CD4-positive, CD25-positive, alpha-beta regulatory T cell (primary cell): ENCODE data around the gene RFC4. TPM values are rescaled to one million over a fixed set of nuclear protein-coding genes. Genes with fewer than 3 reads are reported as not detected.

Source experiments
- ATAC-seq, 2 donors: fragments of 150-1000 bp; cut with Tn5 transposase; one replicate each; pipeline ENCODE4 v1.10.0; 2021; ENCODE audit warnings: low read depth in 2 of 2, moderate number of reproducible peaks in 2 of 2, moderate library complexity in 1 of 2
- DNase-seq, 3 donors: peaks; one replicate each; pipeline versions ENCODE4 v3.0.0 to v3.0.0-alpha.2; 2012 to 2022; ENCODE audit warnings: mixed read lengths in 1 of 3
- H3K27ac ChIP-seq: one replicate; pipeline ENCODE4 v1.7.0; 2013; ENCODE audit warnings: mild to moderate bottlenecking, low read length; ENCODE audit not compliant: insufficient read depth, poor library complexity, severe bottlenecking
- H3K27me3 ChIP-seq: one replicate; pipeline ENCODE4 v1.7.0; 2013; ENCODE audit warnings: low read length; ENCODE audit not compliant: control insufficient read depth, insufficient read depth
- H3K36me3 ChIP-seq: one replicate; pipeline ENCODE4 v1.7.0; 2013; ENCODE audit warnings: mild to moderate bottlenecking, low read length, moderate library complexity; ENCODE audit not compliant: control insufficient read depth, insufficient read depth
- H3K4me1 ChIP-seq: 2 replicates; pipeline ENCODE4 v1.7.0; 2013; ENCODE audit warnings: mild to moderate bottlenecking, low read length; ENCODE audit not compliant: insufficient read depth, control insufficient read depth, poor library complexity, severe bottlenecking
- H3K4me3 ChIP-seq: one replicate; pipeline ENCODE4 v1.7.0; 2013; ENCODE audit warnings: low read depth, mild to moderate bottlenecking, low read length, moderate library complexity
- H3K9me3 ChIP-seq, 2 experiments: 1 replicate in 1 of 2; 2 replicates in 1 of 2; pipeline ENCODE4 v1.7.0; 2013; ENCODE audit warnings: low read length in 2 of 2, mild to moderate bottlenecking in 1 of 2, moderate library complexity in 1 of 2; ENCODE audit not compliant: control insufficient read depth in 2 of 2
- H3K27ac Mint-ChIP-seq, 3 donors: one replicate each; pipeline ENCODE4 v1.8.0; 2020 to 2022; ENCODE audit warnings: mild to moderate bottlenecking in 3 of 3, mixed read lengths in 3 of 3, moderate library complexity in 2 of 3
- H3K27me3 Mint-ChIP-seq: one replicate; pipeline ENCODE4 v1.8.0; 2022; ENCODE audit warnings: mild to moderate bottlenecking, mixed read lengths
- H3K36me3 Mint-ChIP-seq: one replicate; pipeline ENCODE4 v1.8.0; 2020; ENCODE audit warnings: mixed read lengths
- H3K4me1 Mint-ChIP-seq, 4 donors: one replicate each; pipeline ENCODE4 v1.8.0; 2020 to 2022; ENCODE audit warnings: mixed read lengths in 4 of 4, mild to moderate bottlenecking in 1 of 4
- H3K4me3 Mint-ChIP-seq, 4 donors: one replicate each; pipeline ENCODE4 v1.8.0; 2020 to 2022; ENCODE audit warnings: mild to moderate bottlenecking in 4 of 4, mixed read lengths in 4 of 4, moderate library complexity in 3 of 4
- H3K9me3 Mint-ChIP-seq, 7 donors: one replicate each; pipeline ENCODE4 v1.8.0; 2020 to 2022; ENCODE audit warnings: mixed read lengths in 7 of 7, mild to moderate bottlenecking in 3 of 7, moderate library complexity in 2 of 7
- polyA plus RNA-seq, 4 donors: library from polyadenylated mRNA; unstranded; fragments of 300-500 nt; fragmentation: Illumina TruSeq; gene quantifications; one replicate each; pipeline ENCODE4 v1.2.3, GENCODE V29; 2021
- total RNA-seq: library from RNA; stranded (reverse); gene quantifications from one replicate; pipeline ENCODE4 v1.2.3, GENCODE V29; 2022

RFC4 gene
- total and polyA plus RNA-seq, 5 donors from 2014 or later = 15.6 to 40.2 (median 22.1) TPM

DNA sequence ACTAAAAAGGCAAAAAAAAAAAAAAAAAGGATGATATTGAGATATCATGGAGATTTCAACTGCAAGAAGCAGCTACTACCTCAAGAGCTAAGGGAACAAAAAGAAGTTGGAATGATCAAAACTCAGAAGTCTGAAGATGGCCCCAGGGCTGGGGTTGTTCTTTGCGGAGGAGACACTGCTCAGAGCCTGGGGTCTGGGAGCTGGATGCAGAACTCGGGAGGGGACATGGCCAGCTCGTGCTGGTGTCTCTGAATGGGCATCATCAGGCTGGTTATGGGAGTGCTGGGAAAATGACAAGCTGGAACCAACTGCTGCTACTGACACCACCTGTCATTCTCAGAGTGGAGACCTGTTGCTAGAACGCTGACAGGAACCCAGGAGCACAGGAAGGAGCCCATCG, 22.1 kb upstream of the RFC4 start:
- Mint-ChIP-seq H3K4me1 (peaks cover 0 to 17% (median 10%) of the 10 kb centered on the region in 4 donors), H3K9me3 (peaks cover 0 to 2% (median 0%) of the 10 kb centered on the region in 7 donors), H3K4me3 (peak overlapping the region in 2 of 4 donors; percentile 29 to 66), H3K36me3 (no peaks in the 10 kb centered on the region), H3K27me3 (peaks cover 63% of the 10 kb centered on the region), H3K27ac (no peak overlapping the region)
- H3K9me3 ChIP-seq = no peaks in the 10 kb centered on the region
- no peak overlapping the region for H3K27ac ChIP-seq
- H3K36me3 ChIP-seq = no peaks in the 10 kb centered on the region
- no peak for ATAC-seq
- no peak overlapping the region for H3K4me3 ChIP-seq
- H3K27me3 ChIP-seq = peaks cover 46% of the 10 kb centered on the region
- H3K4me1 ChIP-seq = peaks cover 24% of the 10 kb centered on the region
- DNase-seq = no peak

DNA sequence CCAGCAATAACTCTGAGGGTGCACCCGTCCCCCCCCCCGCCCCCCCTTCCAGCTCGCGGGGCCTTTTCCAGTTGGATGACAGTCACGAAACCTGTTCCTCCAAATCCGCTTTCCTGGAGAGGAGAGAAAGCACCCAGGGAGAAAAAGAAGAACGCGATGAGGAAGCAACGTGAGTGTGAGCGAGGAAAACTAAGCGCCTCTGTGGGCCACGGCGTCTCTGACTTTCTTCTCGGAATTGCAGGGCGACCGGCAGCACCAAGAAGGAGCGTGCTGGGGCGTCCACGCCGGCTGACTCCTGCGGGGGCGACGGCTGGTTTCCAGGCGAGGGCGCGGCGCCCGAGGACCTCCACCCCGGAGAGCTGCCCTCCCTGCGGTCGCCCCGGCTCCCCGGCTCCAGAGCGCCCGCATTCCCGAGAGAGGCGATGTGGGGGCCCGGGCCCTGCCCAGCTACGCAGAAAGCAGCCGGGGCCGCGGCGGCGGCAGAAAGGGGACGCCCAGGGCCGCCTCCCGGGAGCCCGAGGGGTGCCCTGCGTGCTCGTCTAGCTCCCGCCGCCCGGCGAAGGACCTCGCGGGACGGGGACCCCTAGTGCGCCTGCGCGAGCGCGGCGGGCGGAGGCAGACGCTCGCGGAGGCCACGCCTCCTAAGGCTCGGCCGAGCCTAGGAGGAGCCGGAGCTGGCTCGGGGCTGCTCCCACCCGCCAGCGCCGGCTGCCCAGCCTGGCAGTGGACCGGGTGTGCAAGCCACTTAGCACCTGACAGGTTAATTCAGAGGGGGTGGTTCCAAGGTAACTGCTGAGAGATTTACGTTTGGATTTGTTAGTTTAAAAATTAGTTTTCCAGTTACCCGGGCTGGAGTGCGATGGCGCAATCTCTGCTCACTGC, 20.9 kb upstream of the RFC4 start:
- DNase-seq (peak; percentile 81 to 89 (median 86)), ATAC-seq (peak; percentile 91)
- H3K9me3 Mint-ChIP-seq = peaks cover 0 to 2% (median 0%) of the 10 kb centered on the region in 7 donors
- Histone ChIP-seq H3K4me3 (peak overlapping the region; percentile 55), H3K36me3 (no peaks in the 10 kb centered on the region), H3K27ac (no peak overlapping the region), H3K9me3 (no peaks in the 10 kb centered on the region), H3K4me1 (peaks cover 24% of the 10 kb centered on the region), H3K27me3 (peaks cover 42% of the 10 kb centered on the region)
- H3K4me1 Mint-ChIP-seq = peaks cover 0 to 17% (median 10%) of the 10 kb centered on the region in 4 donors
- H3K4me3 Mint-ChIP-seq = peak overlapping the region; percentile 63 to 85 (median 74)
- H3K27ac Mint-ChIP-seq = no peak overlapping the region
- no peaks in the 10 kb centered on the region for H3K36me3 Mint-ChIP-seq
- peaks cover 60% of the 10 kb centered on the region for H3K27me3 Mint-ChIP-seq

DNA sequence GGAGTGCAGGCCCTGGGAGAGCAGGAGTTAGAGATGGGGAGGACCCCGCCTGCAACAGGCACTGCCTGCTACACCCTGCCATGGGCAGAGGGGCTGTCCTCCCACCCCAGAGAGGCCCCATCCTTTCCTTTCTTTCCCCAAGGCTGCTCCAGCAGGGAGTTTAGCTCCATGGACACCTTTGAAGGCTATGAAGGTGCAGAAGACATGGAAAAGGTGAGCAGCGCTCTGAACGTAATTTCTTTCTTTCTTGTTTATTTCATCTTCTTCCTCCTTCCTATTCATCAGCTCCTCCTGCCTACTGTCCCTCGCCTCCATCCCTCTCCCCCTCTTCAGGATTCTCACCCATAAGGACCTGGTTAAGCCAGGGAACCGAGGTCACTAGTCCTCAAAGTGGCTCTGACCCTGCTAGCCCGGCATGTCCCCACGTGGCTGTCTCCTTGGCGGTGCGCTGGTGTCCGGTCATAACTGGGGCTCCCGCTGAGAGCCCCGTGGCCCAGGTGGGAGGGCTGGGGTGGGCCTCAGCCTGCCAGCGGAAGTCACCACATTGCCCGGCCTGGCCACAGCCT, 20.2 kb upstream of the RFC4 start:
- Mint-ChIP-seq H3K27ac (peak overlapping the region in 2 of 3 donors; percentile 38 to 72), H3K27me3 (peaks cover 56% of the 10 kb centered on the region), H3K4me3 (peak overlapping the region; percentile 68 to 89 (median 80)), H3K9me3 (peaks cover 0 to 1% (median 0%) of the 10 kb centered on the region in 7 donors), H3K4me1 (peaks cover 0 to 19% (median 10%) of the 10 kb centered on the region in 4 donors), H3K36me3 (no peaks in the 10 kb centered on the region)
- H3K4me1 ChIP-seq = peaks cover 24% of the 10 kb centered on the region
- H3K27ac ChIP-seq = no peak overlapping the region
- no peaks in the 10 kb centered on the region for H3K36me3 ChIP-seq
- peaks cover 37% of the 10 kb centered on the region for H3K27me3 ChIP-seq
- no peaks in the 10 kb centered on the region for H3K9me3 ChIP-seq
- peak in 1 of 3 donors; percentile 12 for DNase-seq
- ATAC-seq = no peak
- peak overlapping the region; percentile 43 for H3K4me3 ChIP-seq

DNA sequence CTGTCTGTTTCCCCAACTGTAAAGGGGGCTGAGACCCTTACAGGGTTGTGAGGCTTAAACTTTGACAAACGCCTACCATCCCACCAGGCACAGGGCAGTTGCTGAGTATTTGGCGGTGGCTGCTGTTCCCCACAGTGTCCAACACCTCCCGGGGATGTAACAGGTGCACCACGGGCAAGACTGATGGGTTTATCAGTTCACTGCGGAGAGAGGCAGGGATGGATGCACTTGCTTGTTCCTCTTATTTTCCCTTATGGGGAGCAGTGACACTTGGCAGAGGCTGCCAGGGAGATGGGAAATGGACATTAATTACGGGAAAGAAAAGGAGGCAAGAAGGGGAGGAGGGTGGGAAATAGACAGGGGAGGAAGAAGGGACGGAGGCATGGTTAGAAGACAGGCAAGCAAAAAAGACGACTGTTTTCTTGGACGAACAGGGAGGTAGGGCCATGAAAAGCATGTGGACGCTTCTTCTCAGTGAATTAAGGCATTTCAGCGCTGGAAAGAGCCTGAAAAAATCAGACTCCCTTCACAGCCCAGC, 19.7 kb upstream of the RFC4 start:
- H3K27me3 Mint-ChIP-seq = peaks cover 53% of the 10 kb centered on the region
- Histone ChIP-seq H3K4me3 (no peak overlapping the region), H3K36me3 (no peaks in the 10 kb centered on the region), H3K9me3 (no peaks in the 10 kb centered on the region), H3K27ac (no peak overlapping the region), H3K27me3 (peaks cover 34% of the 10 kb centered on the region), H3K4me1 (peaks cover 24% of the 10 kb centered on the region)
- DNase-seq (no peak), ATAC-seq (no peak)
- no peak overlapping the region for H3K27ac Mint-ChIP-seq
- peaks cover 0 to 19% (median 10%) of the 10 kb centered on the region in 4 donors for H3K4me1 Mint-ChIP-seq
- H3K4me3 Mint-ChIP-seq = peak overlapping the region; percentile 68 to 89 (median 80)
- H3K9me3 Mint-ChIP-seq = peaks cover 0 to 1% (median 0%) of the 10 kb centered on the region in 7 donors
- H3K36me3 Mint-ChIP-seq = no peaks in the 10 kb centered on the region

DNA sequence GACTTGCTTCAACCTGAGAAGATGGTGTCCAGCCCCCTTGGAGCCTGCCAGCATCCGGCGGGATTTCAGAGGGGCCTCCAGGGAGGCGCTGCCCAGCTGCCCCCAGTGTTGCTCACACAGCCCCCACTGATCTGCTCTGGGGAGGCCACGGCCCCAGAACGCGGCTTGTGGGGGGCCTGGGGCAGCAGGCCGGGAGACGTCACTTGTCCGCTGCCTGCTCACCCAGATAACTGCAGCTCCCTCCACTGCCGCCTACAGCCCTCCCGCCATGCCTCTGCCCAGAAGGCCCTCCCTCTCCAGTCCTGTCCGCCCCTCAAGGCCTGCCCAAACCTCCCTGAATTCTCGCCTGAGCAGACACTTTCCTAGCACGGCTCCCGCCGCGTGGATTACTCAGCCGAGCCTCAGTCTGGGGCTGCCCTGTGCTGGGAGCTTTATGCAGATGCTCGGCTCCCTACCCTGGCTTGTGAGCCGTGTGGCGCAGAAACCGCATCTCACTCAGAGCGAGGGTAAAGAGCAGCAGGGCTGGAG, 19.1 kb upstream of the RFC4 start:
- Mint-ChIP-seq H3K4me1 (peaks cover 0 to 19% (median 10%) of the 10 kb centered on the region in 4 donors), H3K27me3 (peaks cover 47% of the 10 kb centered on the region), H3K9me3 (peaks cover 0 to 1% (median 0%) of the 10 kb centered on the region in 7 donors), H3K36me3 (no peaks in the 10 kb centered on the region), H3K27ac (peak overlapping the region in 1 of 3 donors; percentile 79), H3K4me3 (peak overlapping the region; percentile 68 to 85 (median 72))
- DNase-seq (peak in 1 of 3 donors; percentile 22), ATAC-seq (no peak)
- Histone ChIP-seq H3K36me3 (no peaks in the 10 kb centered on the region), H3K27me3 (peaks cover 29% of the 10 kb centered on the region), H3K4me1 (peaks cover 24% of the 10 kb centered on the region), H3K27ac (no peak overlapping the region), H3K9me3 (no peaks in the 10 kb centered on the region), H3K4me3 (no peak overlapping the region)

DNA sequence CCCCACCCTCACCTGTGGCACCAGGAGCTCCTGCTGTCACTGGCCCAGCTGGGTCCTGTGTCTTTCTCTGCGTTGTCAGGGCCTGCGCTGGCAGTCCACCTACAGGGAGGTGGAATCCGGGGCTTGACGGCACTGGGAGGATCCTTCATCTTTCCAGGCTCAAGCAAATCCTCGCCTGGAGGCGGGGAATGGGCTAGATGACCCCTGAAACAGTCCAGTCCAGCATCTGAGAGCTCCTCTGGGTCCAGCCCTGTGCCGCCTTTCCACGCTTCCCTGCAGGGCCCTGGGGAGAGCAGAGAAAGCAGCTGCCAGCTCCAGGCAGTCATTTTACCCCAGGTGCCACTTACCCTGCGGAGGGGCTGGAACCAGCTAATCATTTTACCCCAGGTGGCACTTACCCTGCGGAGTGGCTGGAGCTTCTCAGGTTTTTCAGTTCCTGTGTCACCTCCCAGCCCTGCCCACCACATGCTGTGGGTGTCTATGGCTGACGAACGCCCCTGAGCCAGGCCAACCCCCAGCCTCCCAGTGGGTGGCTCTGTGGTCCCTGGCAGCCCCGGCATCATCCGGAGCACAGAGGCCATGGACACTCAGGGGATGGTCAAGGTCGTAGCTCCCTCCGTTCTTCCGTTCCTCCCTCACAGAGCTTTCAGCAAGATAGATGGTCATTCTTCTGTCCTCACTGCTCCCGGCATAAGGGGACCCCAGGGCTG, 18.3 kb upstream of the RFC4 start:
- DNase-seq (no peak), ATAC-seq (no peak)
- peak overlapping the region in 2 of 4 donors; percentile 68 to 76 for H3K4me3 Mint-ChIP-seq
- Histone ChIP-seq H3K36me3 (no peaks in the 10 kb centered on the region), H3K27ac (no peak overlapping the region), H3K4me3 (no peak overlapping the region), H3K9me3 (no peaks in the 10 kb centered on the region), H3K27me3 (peaks cover 21% of the 10 kb centered on the region), H3K4me1 (peaks cover 24% of the 10 kb centered on the region)
- H3K27ac Mint-ChIP-seq = peak overlapping the region in 1 of 3 donors; percentile 79
- no peaks in the 10 kb centered on the region for H3K36me3 Mint-ChIP-seq
- peaks cover 0 to 19% (median 10%) of the 10 kb centered on the region in 4 donors for H3K4me1 Mint-ChIP-seq
- H3K27me3 Mint-ChIP-seq = peaks cover 39% of the 10 kb centered on the region
- H3K9me3 Mint-ChIP-seq = peaks cover 0 to 1% (median 0%) of the 10 kb centered on the region in 7 donors

DNA sequence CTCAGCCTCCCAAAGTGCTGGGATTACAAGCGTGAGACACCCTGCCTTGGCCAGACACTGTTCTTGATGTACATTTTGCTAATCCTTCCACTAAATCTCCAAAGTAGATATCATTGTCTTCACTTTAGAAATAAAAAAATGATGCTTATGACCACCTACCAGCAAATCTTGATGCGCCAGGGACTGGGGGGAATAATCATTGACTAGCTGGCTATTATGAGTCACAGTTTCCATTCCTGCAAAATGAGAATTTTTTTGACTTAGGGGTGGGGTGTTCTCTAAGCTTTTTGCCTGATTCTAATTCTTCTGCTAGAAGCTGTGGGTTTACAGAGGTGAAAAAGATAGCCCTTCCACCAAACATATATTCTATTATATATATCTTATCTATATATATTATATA, 17.1 kb upstream of the RFC4 start:
- peaks cover 21% of the 10 kb centered on the region for H3K4me1 ChIP-seq
- H3K9me3 ChIP-seq = no peaks in the 10 kb centered on the region
- H3K36me3 ChIP-seq = no peaks in the 10 kb centered on the region
- Mint-ChIP-seq H3K36me3 (no peaks in the 10 kb centered on the region), H3K27ac (no peak overlapping the region), H3K27me3 (peaks cover 34% of the 10 kb centered on the region), H3K4me3 (no peak overlapping the region), H3K9me3 (peaks cover 0 to 1% (median 0%) of the 10 kb centered on the region in 7 donors), H3K4me1 (peaks cover 0 to 18% (median 10%) of the 10 kb centered on the region in 4 donors)
- peaks cover 10% of the 10 kb centered on the region for H3K27me3 ChIP-seq
- no peak for ATAC-seq
- no peak for DNase-seq
- no peak overlapping the region for H3K4me3 ChIP-seq
- H3K27ac ChIP-seq = no peak overlapping the region
